OCI-M2 (cell line): ENCODE measurements around the gene CCDC120.

Experiments used
- DNase-seq: peaks from one replicate; lab custom pipeline; 2025; ENCODE audit not compliant: unreplicated experiment; lab: John Stamatoyannopoulos, UW

CCDC120 gene, protein sequence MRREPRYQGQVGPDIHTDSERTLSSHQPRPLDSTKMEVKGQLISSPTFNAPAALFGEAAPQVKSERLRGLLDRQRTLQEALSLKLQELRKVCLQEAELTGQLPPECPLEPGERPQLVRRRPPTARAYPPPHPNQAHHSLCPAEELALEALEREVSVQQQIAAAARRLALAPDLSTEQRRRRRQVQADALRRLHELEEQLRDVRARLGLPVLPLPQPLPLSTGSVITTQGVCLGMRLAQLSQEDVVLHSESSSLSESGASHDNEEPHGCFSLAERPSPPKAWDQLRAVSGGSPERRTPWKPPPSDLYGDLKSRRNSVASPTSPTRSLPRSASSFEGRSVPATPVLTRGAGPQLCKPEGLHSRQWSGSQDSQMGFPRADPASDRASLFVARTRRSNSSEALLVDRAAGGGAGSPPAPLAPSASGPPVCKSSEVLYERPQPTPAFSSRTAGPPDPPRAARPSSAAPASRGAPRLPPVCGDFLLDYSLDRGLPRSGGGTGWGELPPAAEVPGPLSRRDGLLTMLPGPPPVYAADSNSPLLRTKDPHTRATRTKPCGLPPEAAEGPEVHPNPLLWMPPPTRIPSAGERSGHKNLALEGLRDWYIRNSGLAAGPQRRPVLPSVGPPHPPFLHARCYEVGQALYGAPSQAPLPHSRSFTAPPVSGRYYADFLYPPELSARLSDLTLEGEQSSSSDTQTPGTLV

DNA sequence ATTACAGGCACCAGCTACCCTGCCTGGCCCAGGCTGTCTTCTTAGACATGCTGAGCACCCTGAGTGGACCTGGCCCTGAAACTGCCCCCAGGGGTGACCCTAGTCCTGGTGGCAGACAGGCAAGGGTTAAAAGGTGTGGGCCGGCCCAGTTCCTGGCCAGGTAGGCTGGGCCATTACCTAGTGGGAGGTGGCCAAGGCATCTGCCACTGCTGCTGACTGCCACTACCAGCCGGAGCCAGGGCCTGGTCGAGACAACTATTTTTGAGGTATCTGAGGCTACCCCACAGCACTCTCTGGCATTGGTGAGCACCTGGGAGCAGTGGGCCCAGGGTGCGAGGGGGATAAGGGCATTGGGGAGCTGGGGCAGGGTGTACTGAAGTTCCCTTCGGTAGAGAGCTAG lies at the start of gene CCDC120:
Gene CCDC120, plus strand, starts transcription at position 206 of the 400 bp plus-strand sequence. CDS start 3,043 bp downstream, outside the sequence.
- DNase-seq = no peak

GRCh38 chrX:49019050-49019449 lies 39.7 kb upstream of the CCDC120 start:
- no peak for DNase-seq

- no peak for DNase-seq
Measured at GRCh38 chrX:49019599-49020249, 39.1 kb upstream of the CCDC120 start.

- DNase-seq = no peak
Measured at GRCh38 chrX:49029876-49030275, 28.9 kb upstream of the CCDC120 start.

DNA sequence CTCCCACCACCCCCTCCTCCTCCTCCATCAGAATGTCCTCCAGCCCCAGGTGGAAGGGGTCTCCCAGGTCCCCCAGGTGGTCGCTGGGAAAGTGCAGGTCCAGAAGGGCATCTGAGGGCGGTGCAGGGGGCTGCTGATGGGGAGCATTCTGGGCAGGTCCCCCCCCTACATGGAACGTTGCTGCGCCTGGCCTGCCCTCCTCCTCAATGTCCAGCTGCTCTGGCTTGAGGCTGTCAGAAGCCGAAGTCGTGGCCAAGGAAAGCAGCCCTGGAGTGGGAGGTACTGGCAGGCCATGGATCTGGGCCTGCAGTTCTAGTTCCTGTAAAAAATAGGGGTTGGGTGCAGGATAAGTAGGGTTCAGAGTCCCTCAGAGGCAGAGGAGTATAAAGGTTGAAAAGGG lies 28.5 kb upstream of the CCDC120 start:
- no peak for DNase-seq

DNA sequence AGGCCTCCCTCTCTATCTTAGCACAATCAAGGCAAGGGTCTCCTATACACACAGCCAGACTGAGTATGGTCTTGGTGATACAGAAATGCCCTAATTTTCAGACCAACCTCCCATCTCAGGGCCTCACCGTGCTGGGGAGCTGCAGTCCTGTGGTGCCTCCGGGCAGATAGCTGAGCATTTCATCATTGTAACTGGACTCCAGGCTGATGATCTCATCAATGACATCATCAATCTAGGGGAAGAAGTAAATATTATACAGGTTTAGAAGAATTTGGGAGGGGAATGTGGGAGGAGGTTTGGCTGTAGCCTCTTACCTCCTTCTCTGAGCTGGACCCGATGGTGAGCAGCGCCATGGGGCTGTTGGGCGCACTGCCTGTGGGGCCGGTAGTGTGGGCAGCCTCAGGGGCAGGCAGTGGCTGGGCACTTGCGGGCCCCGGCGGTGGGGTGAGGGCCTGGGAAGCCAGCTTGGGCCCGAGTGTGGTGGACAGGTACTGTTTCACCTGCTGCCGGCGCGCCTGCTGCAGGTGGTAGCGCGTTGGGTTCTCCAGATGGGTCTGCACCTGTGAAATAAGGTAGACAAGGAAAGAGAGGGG lies 20.8 kb upstream of the CCDC120 start:
- DNase-seq = no peak

GRCh38 chrX:49039598-49040375 lies 19.0 kb upstream of the CCDC120 start:
- DNase-seq = peak; percentile 76

DNA sequence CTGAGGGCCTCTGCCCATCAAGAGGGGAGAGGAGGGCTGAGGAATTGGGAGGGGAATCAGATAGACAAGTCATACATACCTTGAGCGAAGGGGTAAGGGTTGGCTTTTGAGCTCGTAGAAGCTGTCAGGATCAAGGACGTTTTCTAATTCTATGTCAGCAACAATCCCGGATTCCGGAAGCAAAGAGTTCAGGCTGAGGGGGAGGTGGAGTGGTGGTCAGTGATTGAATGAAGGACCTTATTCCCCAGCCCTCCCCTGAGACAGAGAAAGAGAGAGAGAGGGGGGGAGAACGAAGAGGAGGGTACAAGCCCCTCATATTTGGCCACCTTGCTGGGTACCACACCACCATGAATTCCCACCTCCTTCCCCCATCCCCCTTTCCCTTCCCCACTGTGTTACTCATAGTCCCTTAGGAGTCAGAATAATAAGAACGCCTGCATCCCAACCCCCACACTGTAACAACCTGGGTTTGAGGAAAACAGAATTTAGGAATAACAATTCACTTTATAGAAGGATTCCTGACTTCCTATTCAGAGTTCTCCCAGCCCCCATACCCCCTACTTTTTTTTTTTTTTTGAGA lies 18.3 kb upstream of the CCDC120 start:
- DNase-seq = no peak

DNA sequence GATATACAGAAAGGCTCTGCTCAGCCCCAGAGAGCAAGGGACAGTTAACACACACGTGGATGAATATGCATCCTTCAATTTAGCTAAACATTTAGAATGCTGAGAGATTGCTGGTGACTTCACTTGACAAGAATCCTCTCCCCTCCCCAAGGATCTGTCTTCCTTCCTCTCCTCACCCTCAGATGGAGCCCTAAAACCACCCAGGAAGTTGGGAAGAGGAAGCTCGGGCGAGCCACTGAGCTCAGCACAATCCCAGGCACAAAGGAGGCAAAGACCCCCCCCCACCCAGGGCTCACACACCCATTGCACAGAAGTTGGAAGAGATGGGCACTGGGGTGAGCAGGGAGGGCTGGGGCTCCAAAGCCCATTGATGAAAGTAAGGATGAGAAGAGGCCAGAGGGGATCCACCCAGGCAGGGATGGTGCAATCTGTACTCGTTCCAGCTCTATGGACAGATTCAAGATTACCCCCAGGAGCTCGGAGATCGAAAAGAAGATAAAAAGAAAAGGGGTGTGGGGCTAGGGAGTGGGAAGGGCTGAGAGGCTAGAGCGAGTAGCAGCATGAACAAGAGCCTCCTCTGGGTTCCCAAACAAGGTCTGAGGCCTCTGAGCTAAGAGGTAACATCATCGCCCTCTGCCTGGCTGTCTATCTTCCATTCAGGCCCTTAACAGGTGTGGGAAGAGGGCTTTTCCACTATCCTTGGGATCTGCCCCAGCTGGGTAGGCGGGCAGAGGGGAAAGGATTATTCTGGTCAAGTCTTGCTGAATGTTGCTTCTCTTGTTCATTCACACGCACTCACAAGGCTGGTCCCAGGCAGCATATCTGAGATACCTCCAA lies 16.8 kb upstream of the CCDC120 start:
- DNase-seq = no peak

DNA sequence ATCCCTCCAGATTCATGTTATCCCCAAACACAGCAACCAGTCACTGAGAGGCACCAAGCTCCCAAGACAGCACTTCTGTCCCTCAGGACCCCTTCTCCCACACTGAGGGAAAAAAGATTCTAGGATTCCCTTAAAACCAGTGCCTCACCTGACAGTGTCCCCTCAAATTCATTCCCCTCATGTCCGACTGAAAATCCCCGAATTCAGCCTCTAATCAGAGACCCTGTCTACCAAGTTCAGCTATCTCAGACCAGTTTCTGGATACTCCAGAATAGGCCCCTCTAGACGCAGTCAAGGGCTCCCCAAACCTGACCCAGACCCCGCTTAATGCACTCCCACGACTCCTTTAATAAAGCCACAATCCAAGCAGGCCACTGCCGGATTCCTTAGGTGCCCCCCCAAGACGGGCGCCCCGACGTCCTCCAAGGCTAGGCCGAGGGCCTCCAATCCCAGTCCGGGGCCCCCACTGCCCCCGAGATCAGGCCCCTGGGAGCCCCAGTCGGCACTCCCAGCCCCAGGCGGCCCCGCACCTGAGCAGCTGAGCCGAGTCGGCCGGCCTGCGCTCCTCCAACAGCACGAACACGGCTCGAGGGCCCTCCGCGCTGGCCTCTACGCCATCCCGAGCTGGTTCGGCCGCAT lies 16.1 kb upstream of the CCDC120 start:
- no peak for DNase-seq

- DNase-seq = peak; percentile 96
Measured at GRCh38 chrX:49043220-49043986, 15.4 kb upstream of the CCDC120 start, which contains the start of gene TFE3. TSS of gene TFE3 (minus strand) at chrX:49043357. CDS start at chrX:49043226, 131 bp downstream.

DNA sequence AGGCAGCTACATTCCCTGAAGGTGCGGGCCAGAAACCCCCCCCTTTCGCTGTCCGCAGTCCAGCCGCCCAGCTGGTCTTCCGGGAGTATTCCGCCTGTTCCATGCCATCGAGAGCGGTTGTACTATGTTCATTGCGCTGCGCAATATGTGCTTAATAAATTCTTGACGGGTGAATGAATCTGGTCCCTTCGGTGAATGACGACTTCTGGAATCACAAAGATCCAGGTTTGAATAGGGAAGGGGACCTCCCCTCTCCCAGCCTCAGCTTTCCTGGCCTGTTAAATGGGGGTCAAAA lies 14.9 kb upstream of the CCDC120 start:
- DNase-seq = no peak

GRCh38 chrX:49053223-49054072 lies 5.4 kb upstream of the CCDC120 start:
- DNase-seq = peak; percentile 32

- DNase-seq = no peak
Measured at GRCh38 chrX:49054073-49054762, 4.6 kb upstream of the CCDC120 start.

- DNase-seq = no peak
Measured at GRCh38 chrX:49059201-49059600, 402 bp downstream of the CCDC120 start.

- DNase-seq = no peak
Measured at GRCh38 chrX:49059681-49060085, 884 bp downstream of the CCDC120 start.

DNA sequence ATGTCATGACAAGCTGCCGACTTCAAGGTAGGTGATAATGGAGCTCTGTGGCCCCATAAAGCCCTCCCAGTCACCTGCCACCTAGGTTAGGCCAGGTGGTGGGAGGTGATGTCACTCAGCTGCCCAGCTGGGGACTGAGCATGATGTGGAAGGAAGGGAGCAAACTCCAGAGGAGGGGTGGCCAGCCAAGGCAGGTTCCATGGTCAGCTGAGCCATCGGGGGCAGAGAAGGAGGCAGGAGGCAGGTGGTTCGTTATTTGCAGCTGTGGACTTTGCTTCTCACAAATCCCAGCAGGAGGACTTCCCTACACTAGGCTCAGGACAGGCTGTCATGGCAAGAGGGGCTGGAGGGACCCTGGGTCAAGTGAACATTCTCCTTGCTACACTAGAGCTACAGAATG lies 2.1 kb downstream of the CCDC120 start:
- no peak for DNase-seq
